Activated CD4-positive, alpha-beta T cell treated with anti-CD3 and anti-CD28 coated beads, Interleukin-2, Interleukin-4, amounts not matched to agents 100 ng/mL and 50 ng/mL, durations not matched to agents 16 hours and 8 hours (primary cell): ENCODE measurements around the gene SLC44A5.
"Not testable (repeated sequence)": the region's sequence is repeated elsewhere in the genome, so short reads cannot be mapped to it uniquely, and the experiment has no call there.

Experiments used
- DNase-seq: peaks from one replicate; pipeline ENCODE4 v3.0.0-alpha.2; 2020; ENCODE audit warnings: low spot score

SLC44A5 gene

GRCh38 chr1:75611014-75611413 is at the start of gene SLC44A5:
SLC44A5 (minus strand) TSS chr1:75611114; CDS start chr1:75541447, 69,667 bp downstream.
- DNase-seq: no peak

- DNase-seq: no peak
Observed at GRCh38 chr1:75655931-75656330, 45.0 kb upstream of the SLC44A5 start.

DNA sequence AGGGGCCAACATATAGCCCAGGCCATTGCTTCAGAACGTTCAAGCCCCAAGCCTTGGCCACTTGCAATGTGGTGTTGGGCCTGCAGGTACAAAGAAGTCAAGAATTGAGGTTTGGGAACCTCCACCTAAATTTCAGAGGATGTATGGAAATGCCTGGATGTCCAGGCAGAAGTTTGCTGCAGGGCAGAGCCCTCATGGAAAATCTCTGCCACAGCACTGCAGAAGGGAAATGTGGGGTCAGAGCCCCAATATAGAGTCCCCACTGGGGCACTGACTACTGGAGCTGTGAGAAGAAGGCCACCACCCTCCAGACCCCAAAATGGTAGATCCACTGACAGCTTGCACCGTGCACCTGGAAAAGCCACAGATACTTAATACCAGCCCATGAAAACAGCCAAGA is 36.3 kb upstream of the SLC44A5 start:
- DNase-seq: not testable (repeated sequence)

DNA sequence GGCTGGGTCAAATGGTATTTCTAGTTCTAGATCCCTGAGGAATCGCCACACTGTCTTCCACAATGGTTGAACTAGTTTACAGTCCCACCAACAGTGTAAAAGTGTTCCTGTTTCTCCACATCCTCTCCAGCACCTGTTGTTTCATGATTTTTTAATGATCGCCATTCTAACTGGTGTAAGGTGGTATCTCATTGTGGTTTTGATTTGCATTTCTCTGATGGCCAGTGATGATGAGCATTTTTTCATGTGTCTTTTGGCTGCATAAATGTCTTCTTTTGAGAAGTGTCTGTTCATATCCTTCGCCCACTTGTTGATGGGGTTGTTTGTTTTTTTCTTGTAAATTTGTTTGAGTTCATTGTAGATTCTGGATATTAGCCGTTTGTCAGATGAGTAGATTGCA is 34.2 kb upstream of the SLC44A5 start:
- DNase-seq: not testable (repeated sequence)

- DNase-seq: no peak
Observed at GRCh38 chr1:75643460-75643859, 32.5 kb upstream of the SLC44A5 start.

DNA sequence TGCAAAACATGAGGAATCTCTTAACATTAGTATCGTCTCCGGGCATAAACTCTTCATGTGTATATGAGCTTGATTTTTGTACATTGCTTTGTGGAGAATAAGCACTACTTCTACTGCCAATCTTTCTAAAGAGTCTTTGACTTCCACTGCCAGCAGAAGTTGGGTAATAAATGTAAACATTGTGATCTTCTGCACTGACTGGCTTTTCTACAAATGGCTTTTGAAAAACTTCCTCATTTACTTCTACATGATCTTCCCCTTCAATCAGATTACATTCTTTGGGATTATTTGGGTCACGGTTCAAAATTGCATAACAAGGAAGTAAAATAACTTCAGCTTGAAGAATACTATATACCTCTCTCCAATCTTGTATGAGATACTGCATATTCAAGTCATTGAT is 30.4 kb upstream of the SLC44A5 start:
- DNase-seq: no peak

DNA sequence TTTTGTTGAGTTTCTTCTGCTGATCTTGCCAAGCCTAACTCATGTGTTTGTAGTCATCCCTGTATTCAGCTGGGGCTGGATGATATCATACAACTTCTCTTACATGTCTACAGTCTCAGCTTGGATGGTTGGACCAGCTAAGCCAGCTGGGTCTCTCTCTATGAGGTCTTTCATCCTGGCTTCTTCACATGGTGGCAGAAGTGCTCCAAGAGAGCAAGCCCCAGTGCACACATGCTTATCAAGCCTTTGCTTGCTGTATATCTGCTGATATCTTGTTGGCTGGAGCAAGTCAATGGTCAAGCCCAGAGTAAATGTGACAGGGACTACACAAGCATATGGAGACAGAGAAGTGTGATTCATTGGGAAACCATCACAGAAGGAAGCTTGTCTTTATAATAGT is 29.2 kb upstream of the SLC44A5 start:
- no peak for DNase-seq

GRCh38 chr1:75632350-75632949 is 21.5 kb upstream of the SLC44A5 start:
- peak; percentile 17 for DNase-seq

- no peak for DNase-seq
Observed at GRCh38 chr1:75630998-75631397, 20.1 kb upstream of the SLC44A5 start.

- no peak for DNase-seq
Observed at GRCh38 chr1:75630004-75630594, 19.2 kb upstream of the SLC44A5 start.

GRCh38 chr1:75625795-75626194 is 14.9 kb upstream of the SLC44A5 start:
- DNase-seq: no peak

GRCh38 chr1:75618382-75618781 is 7.5 kb upstream of the SLC44A5 start:
- DNase-seq: no peak

- DNase-seq: no peak
Observed at GRCh38 chr1:75616436-75617433, 5.8 kb upstream of the SLC44A5 start.

DNA sequence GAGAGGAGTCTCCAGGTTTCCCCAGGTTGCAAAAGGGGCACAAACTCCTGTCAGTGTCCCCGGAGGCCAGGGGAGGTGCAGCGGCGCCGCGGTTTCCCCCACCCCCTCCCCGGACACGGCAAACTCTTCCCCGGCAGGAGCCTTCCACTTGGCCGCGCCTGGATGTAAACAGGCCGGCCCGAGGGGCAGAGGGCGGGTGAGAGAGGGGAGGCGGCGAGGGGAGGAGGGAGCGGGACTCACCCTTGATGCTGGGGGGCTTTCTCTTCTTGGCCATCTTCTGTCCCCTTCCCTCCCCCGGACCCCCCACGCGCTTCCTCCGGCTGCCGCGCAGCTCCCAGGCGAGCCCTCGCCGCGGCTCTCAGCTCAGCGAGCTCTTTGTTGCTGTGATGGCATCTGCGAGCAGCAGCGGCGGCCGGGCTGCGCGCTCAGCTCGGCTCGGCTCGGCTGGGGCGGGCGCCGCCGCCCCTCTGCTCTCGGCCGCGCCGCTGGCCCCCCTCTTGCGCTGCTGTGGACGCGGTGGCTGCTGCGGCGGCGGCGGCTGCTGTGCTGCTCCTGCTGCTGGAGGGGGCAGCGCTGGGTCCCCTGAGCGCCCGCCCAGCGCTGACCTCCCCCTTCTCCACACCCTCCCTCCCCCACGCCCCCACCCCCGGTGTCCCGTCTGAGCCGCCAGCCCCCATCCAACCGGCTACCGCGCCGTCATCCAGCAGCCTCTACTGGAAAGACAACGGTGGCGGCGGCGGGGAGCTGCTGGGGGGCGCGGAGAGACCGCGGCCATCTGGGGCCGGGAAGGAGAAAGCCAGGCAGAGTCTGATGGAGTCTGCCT is 4.9 kb upstream of the SLC44A5 start:
- no peak for DNase-seq

DNA sequence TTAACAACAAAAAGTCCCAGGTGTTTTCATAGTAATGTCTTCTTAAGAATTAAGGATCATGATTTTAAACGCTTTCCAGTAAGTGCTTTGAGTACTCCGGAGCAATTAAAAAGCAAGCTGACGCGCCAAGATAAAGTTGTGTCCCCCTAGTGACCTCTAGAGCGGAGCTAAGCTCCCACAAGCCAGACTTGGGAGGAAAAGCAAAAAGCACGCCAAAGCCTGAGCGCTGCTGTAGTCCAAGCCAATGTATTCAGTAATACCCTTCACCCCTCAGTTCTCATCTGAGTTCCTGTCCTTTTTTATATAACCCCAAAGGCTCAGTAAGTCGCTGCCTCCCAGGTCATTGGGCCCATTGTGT is 3.5 kb upstream of the SLC44A5 start:
- no peak for DNase-seq

DNA sequence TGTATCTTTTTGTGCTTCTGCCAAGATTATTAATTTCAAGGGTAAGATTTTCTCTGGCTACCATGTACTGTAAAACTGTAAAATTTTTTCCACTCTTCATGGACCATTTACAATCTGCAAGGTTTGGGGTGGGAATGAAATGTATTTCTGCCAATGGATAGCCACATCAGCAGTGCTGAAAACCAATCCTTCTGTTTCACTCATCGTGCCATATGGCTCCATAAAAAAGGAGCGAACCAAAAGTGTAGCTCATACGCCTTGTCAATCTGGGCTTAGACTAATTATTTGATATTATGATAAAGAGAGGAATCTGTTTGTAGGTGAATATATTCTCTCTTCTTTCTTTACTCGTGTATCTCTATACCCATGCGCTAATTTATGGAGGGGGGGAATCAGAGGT is 3.0 kb upstream of the SLC44A5 start:
- DNase-seq: no peak

GRCh38 chr1:75612976-75613375 is 2.1 kb upstream of the SLC44A5 start:
- no peak for DNase-seq

GRCh38 chr1:75602486-75602885 is 8.4 kb downstream of the SLC44A5 start:
- no peak for DNase-seq

DNA sequence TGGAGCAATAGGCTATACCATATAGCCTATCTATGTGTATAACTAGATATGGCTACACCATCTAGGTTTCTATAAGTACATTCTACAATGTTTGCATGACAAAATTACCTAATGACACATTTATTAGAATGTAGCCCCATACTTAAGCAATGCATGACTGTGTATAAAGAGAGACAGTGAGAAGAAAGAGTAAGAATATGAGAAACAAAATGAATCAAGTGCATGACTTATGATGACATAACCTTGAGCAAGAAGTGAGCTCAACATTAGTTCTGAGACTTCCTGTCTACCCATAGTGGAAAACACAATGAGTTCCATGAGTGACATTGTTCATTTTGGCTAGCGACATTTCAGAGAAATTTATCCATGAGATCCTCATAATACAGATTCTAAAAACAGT is 10.1 kb downstream of the SLC44A5 start:
- no peak for DNase-seq

DNA sequence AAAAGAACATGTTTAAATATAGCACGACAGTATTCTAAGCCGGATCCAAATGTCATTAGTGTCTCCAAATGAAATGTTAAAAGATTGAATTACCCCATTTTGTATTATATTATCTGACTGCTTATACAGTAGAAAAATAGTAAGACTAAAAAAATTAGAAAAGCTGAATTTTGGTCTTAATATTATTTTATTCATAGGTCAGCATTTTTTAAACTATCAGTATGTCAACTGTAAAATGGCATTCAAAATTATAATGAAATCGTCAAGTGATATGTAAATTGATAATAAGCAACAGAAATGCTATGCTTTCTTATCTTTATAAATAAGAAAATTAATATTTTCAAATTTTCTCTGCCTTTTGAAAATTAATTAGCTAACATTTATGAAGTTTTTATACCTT is 16.6 kb downstream of the SLC44A5 start:
- no peak for DNase-seq

GRCh38 chr1:75593457-75593856 is 17.5 kb downstream of the SLC44A5 start:
- DNase-seq: not testable (repeated sequence)

- no peak for DNase-seq
Observed at GRCh38 chr1:75589637-75590036, 21.3 kb downstream of the SLC44A5 start.
